Thyroid gland (tissue), 4 donors: ENCODE results near the gene RELT. TPM values are rescaled to one million over a fixed set of nuclear protein-coding genes. Genes with fewer than 3 reads are reported as not detected.

Source experiments
- DNase-seq, 2 donors: peaks; one replicate each; pipeline ENCODE4 v3.0.0-alpha.2; 2019
- H3K27ac ChIP-seq, 3 donors: fragments of 200-600 bp; sonication (generic); 1 replicate in 2 of 3; 2 replicates in 1 of 3; pipeline ENCODE4 v1.5.1; 2016 to 2019; ENCODE audit warnings: mild to moderate bottlenecking in 1 of 3, moderate library complexity in 1 of 3
- H3K27me3 ChIP-seq: fragments of 200-600 bp; sonication (generic); one replicate; pipeline ENCODE4 v1.5.1; 2019
- H3K36me3 ChIP-seq, 2 donors: fragments of 200-600 bp; sonication (generic); one replicate each; pipeline ENCODE4 v1.5.1; 2016 to 2019
- H3K4me1 ChIP-seq, 2 donors: fragments of 200-600 bp; sonication (generic); one replicate each; pipeline ENCODE4 v1.5.1; 2017 to 2019
- H3K4me3 ChIP-seq, 3 donors: fragments of 200-600 bp; sonication (generic); replicated peaks in 1 of 3; 1 replicate in 2 of 3; 2 replicates in 1 of 3; pipeline ENCODE4 v1.5.1; 2016; ENCODE audit warnings: mild to moderate bottlenecking in 1 of 3
- H3K9me3 ChIP-seq: fragments of 200-600 bp; sonication (generic); one replicate; pipeline ENCODE4 v1.5.1; 2017
- CTCF ChIP-seq, 6 experiments: fragments of 200-600 bp in 3 of 6; fragments of 450-650 bp in 3 of 6; sonication (generic) in 3 of 6; IDR thresholded peaks; one replicate each; pipeline ENCODE4 v1.5.1; 2016 to 2019; ENCODE audit warnings: antibody characterized with exemption in 6 of 6, mild to moderate bottlenecking in 2 of 6, inconsistent platforms in 1 of 6, moderate library complexity in 1 of 6
- POLR2A ChIP-seq, 2 donors: fragments of 450-650 bp; IDR thresholded peaks; one replicate each; pipeline ENCODE4 v1.6.1; 2017; ENCODE audit warnings: antibody characterized with exemption in 2 of 2, mild to moderate bottlenecking in 2 of 2, moderate library complexity in 1 of 2
- WGBS, 2 donors: methylation state at CpG; one replicate each; pipeline ENCODE4 v1.1.5; 2017; 5-methylcytosine and 5-hydroxymethylcytosine counted together
- intact Hi-C: fragments of 100-400 bp; cut with DNase I; formaldehyde crosslinking; loops from one replicate; pipeline ENCODE4 v1.15.1; 2023
- total RNA-seq, 4 donors: library from RNA; depleted of rRNA; stranded (reverse); fragments of >200 nt; gene quantifications; one replicate each; pipeline ENCODE4 v1.2.3, GENCODE V29; 2016

Gene RELT
- total RNA-seq, 4 donors from 2014 or later, result 1.6 to 3.5 (median 1.9) TPM

GRCh38 chr11:73396251-73396930 is 20.2 kb downstream of the RELT start:
- Histone ChIP-seq H3K36me3 (no peaks in the 10 kb centered on the region), H3K27ac (no peak overlapping the region), H3K9me3 (no peaks in the 10 kb centered on the region), H3K4me3 (no peak overlapping the region), H3K4me1 (no peaks in the 10 kb centered on the region), H3K27me3 (no peaks in the 10 kb centered on the region)
- WGBS, 2 donors, result 83% methylated on average over 6 of the region's 6 CpGs
- DNase-seq, result no peak
- TF ChIP-seq POLR2A (IDR thresholded peaks at IDR 0.05), result no peak
- no peak for TF ChIP-seq CTCF (IDR thresholded peaks at IDR 0.05)
- intact Hi-C loops, result loop anchor here (5.0 kb wide), 1 partner anchor 266 kb away; no protein-coding TSS in a partner anchor

DNA sequence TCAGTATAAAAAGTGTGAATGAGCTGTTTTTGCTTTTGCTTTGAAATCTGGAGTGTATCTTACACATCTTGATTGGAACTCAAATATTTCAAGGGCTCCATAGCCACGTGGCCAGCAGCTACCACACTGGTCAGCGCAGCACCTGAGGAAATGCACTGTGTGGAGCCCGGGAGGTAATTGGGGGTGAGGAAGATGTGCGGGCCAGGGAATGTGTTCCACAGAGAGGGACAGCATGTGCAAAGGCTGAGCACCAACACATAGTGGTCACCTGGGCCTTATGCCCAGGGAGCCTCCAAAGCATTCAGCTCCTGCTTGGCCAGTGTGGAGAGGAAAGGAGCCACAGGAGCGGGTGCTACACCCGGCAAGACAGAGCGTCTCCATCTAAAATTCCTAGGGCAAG is 20.8 kb downstream of the RELT start:
- Histone ChIP-seq H3K27ac (no peak overlapping the region), H3K4me3 (no peak overlapping the region), H3K36me3 (no peaks in the 10 kb centered on the region), H3K27me3 (no peaks in the 10 kb centered on the region), H3K9me3 (no peaks in the 10 kb centered on the region), H3K4me1 (no peaks in the 10 kb centered on the region)
- intact Hi-C loops, result loop anchor here (5.0 kb wide), 1 partner anchor 265 kb away; no protein-coding TSS in a partner anchor
- WGBS, 2 donors, result 80 to 82% methylated on average over 7 of the region's 7 CpGs
- TF ChIP-seq POLR2A (IDR thresholded peaks at IDR 0.05), result no peak
- no peak for DNase-seq

DNA sequence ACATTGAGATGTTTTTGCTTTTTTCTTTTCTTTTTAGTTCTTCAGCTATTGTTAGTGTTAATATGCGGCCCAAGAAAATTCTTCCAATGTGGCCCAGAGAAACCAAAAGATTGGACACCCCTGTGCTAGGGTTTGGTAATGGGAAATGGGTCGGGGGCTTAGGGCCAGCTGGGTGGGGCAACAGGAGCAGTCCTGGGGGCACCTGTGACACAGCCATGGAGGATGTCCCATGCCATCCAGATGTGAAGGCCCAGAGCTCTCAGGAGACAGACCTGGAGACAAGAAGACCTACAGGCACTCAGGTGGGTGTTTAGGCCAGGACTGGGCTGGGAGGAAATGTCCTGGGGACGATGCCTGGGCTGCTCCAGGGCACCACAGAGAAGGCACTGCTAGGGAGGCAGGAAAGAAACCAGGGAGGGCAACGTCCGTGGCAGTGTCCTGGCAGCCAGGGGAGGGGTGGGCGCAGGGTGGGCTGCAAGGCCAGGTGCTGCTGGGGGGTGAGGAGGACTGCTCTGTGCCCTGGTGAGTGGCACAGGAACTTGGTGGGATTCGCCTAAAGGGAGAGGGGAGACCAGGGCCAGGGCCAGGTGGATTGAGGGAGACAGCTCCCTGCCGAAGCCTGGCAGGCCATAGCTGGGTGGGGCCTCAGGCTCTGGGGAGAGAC is 21.4 kb downstream of the RELT start:
- H3K4me1 ChIP-seq, result no peaks in the 10 kb centered on the region
- WGBS, 2 donors, result 87% methylated on average over 8 of the region's 8 CpGs
- no peak for TF ChIP-seq POLR2A (IDR thresholded peaks at IDR 0.05)
- TF ChIP-seq CTCF (IDR thresholded peaks at IDR 0.05), result no peak
- no peak overlapping the region for H3K4me3 ChIP-seq
- H3K27me3 ChIP-seq, result no peaks in the 10 kb centered on the region
- no peak overlapping the region for H3K27ac ChIP-seq
- H3K36me3 ChIP-seq, result no peaks in the 10 kb centered on the region
- intact Hi-C loops, result loop anchor here (5.0 kb wide), 1 partner anchor 265 kb away; no protein-coding TSS in a partner anchor
- H3K9me3 ChIP-seq, result no peaks in the 10 kb centered on the region
- no peak for DNase-seq

DNA sequence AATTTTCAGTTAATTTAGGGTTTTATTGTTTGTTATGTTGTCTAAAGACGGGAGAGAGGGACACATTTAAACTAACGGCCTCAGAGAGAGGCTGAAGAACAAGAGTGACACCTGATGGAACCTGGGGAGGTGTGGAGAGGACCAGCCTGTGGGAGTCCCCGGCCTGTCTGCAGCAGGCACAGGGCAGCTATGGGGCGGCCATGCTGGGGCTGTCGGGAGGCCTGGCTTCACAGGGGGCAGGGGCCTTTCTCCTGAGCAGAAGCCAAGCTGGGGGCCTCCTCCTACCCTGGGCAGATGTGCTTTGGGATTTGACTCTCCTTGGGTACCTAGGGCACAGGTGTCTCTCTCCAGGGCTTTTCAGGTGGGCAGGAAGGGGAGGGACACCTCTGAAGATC is 21.9 kb downstream of the RELT start:
- Histone ChIP-seq H3K9me3 (no peaks in the 10 kb centered on the region), H3K27ac (no peak overlapping the region), H3K4me1 (no peaks in the 10 kb centered on the region), H3K4me3 (no peak overlapping the region), H3K27me3 (no peaks in the 10 kb centered on the region), H3K36me3 (no peaks in the 10 kb centered on the region)
- DNase-seq, result no peak
- intact Hi-C loops, result loop anchor here (5.0 kb wide), 1 partner anchor 264 kb away; no protein-coding TSS in a partner anchor
- WGBS, 2 donors, result 84 to 90% methylated on average over 4 to 5 of the region's 5 CpGs
- no peak for TF ChIP-seq CTCF (IDR thresholded peaks at IDR 0.05)
- no peak for TF ChIP-seq POLR2A (IDR thresholded peaks at IDR 0.05)

DNA sequence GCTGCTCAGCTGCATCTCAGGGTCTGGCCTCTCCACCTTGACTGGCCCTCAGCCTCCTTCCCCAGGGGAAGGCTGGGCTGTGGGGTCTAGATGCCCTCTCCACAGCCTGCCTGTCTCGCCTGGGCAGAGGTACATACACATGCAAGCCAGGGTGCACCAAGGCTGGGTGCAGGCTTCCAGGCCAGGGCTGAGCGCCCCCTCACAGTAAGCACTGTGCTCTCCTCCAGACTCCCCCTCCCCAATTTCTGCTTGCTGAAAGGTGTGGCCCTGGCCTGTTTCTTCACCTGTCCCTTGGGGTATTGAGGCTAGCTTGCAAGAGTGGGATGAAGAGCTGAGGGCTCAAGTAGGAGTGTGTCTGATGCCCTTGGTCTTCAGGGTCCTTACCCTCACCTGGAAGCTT is 22.5 kb downstream of the RELT start:
- Histone ChIP-seq H3K36me3 (no peaks in the 10 kb centered on the region), H3K27ac (no peak overlapping the region), H3K4me3 (no peak overlapping the region), H3K27me3 (no peaks in the 10 kb centered on the region), H3K9me3 (no peaks in the 10 kb centered on the region), H3K4me1 (no peaks in the 10 kb centered on the region)
- DNase-seq, result no peak
- WGBS, 2 donors, result 90% methylated on average over 2 of the region's 2 CpGs; no CpG with 5 or more reads in 1 of the 2 donors
- TF ChIP-seq CTCF (IDR thresholded peaks at IDR 0.05) (no peak), POLR2A (IDR thresholded peaks at IDR 0.05) (no peak)
- intact Hi-C loops, result loop anchor here (5.0 kb wide), 1 partner anchor 264 kb away; no protein-coding TSS in a partner anchor
